H9 (cell line): ENCODE results near the gene RGR. TPM values are rescaled to one million over a fixed set of nuclear protein-coding genes. Genes with fewer than 3 reads are reported as not detected.

Experiments
- DNase-seq: peaks from one replicate; pipeline ENCODE4 v3.0.0-alpha.2; 2017
- H2AFZ ChIP-seq: one replicate; pipeline ENCODE4 v1.6.1; 2013; ENCODE audit warnings: mild to moderate bottlenecking, low read length, control low read depth, moderate library complexity
- H2AK5ac ChIP-seq: 2 replicates; pipeline ENCODE4 v1.6.1; 2013; ENCODE audit warnings: low read length, control low read depth, mixed read lengths; ENCODE audit not compliant: insufficient read length
- H2BK120ac ChIP-seq: one replicate; pipeline ENCODE4 v1.6.1; 2013; ENCODE audit warnings: low read depth, mild to moderate bottlenecking, low read length, control low read depth, inconsistent platforms; ENCODE audit not compliant: poor library complexity, severe bottlenecking
- H2BK12ac ChIP-seq: 2 replicates; pipeline ENCODE4 v1.6.1; 2013; ENCODE audit warnings: low read length, control low read depth, mixed read lengths, low read depth; ENCODE audit not compliant: insufficient read length
- H2BK15ac ChIP-seq: 2 replicates; pipeline ENCODE4 v1.6.1; 2013; ENCODE audit warnings: low read depth, low read length, control low read depth
- H2BK20ac ChIP-seq: one replicate; pipeline ENCODE4 v1.6.1; 2013; ENCODE audit warnings: low read depth, mild to moderate bottlenecking, low read length, control low read depth, inconsistent platforms; ENCODE audit not compliant: poor library complexity, severe bottlenecking
- H2BK5ac ChIP-seq: 2 replicates; pipeline ENCODE4 v1.6.1; 2013; ENCODE audit warnings: low read length, control low read depth, mixed read lengths; ENCODE audit not compliant: insufficient read length
- H3K14ac ChIP-seq: 2 replicates; pipeline ENCODE4 v1.6.1; 2013; ENCODE audit warnings: low read length, control low read depth; ENCODE audit not compliant: insufficient read depth
- H3K18ac ChIP-seq: 2 replicates; pipeline ENCODE4 v1.6.1; 2013; ENCODE audit warnings: low read depth, mild to moderate bottlenecking, mixed read lengths, low read length, control low read depth; ENCODE audit not compliant: insufficient read length
- H3K23ac ChIP-seq: 2 replicates; pipeline ENCODE4 v1.6.1; 2013; ENCODE audit warnings: low read length, control low read depth, mixed read lengths, low read depth; ENCODE audit not compliant: insufficient read length
- H3K23me2 ChIP-seq: 2 replicates; pipeline ENCODE4 v1.6.1; 2013; ENCODE audit warnings: low read depth, mild to moderate bottlenecking, mixed read lengths, low read length, control low read depth; ENCODE audit not compliant: insufficient read length, poor library complexity, severe bottlenecking
- H3K27ac ChIP-seq: 2 replicates; pipeline ENCODE4 v1.5.1; 2013; ENCODE audit warnings: low read length, control low read depth, mixed read lengths, low read depth; ENCODE audit not compliant: insufficient read length
- H3K27me3 ChIP-seq: 2 replicates; pipeline ENCODE4 v1.6.1; 2013; ENCODE audit warnings: low read length, control low read depth, inconsistent platforms; ENCODE audit not compliant: insufficient read depth
- H3K4ac ChIP-seq: 2 replicates; pipeline ENCODE4 v1.6.1; 2013; ENCODE audit warnings: low read depth, mild to moderate bottlenecking, control low read depth, inconsistent platforms, low read length, moderate library complexity
- H3K4me1 ChIP-seq: 2 replicates; pipeline ENCODE4 v1.6.1; 2013; ENCODE audit warnings: low read length, control low read depth, inconsistent platforms; ENCODE audit not compliant: insufficient read depth
- H3K4me2 ChIP-seq: 2 replicates; pipeline ENCODE4 v1.6.1; 2013; ENCODE audit warnings: low read length, control low read depth, mixed read lengths; ENCODE audit not compliant: insufficient read length, insufficient read depth
- H3K56ac ChIP-seq: 2 replicates; pipeline ENCODE4 v1.6.1; 2013; ENCODE audit warnings: low read depth, mild to moderate bottlenecking, mixed read lengths, low read length, control low read depth; ENCODE audit not compliant: insufficient read length
- H3K79me1 ChIP-seq: 2 replicates; pipeline ENCODE4 v1.6.1; 2013; ENCODE audit warnings: low read depth, mild to moderate bottlenecking, moderate library complexity, low read length, control low read depth, inconsistent platforms; ENCODE audit not compliant: insufficient read depth, poor library complexity, severe bottlenecking
- H3K79me2 ChIP-seq: 2 replicates; pipeline ENCODE4 v1.6.1; 2013; ENCODE audit warnings: low read length, control low read depth, inconsistent platforms; ENCODE audit not compliant: insufficient read depth
- H3K9ac ChIP-seq: 2 replicates; pipeline ENCODE4 v1.6.1; 2013; ENCODE audit warnings: low read length, control low read depth, mixed read lengths; ENCODE audit not compliant: insufficient read length; ENCODE audit errors: extremely low read depth
- H3K9me3 ChIP-seq: one replicate; pipeline ENCODE4 v1.6.1; 2013; ENCODE audit warnings: low read depth, low read length, inconsistent platforms; ENCODE audit not compliant: control insufficient read depth
- H3T11ph ChIP-seq: one replicate; pipeline ENCODE4 v1.6.1; 2013; ENCODE audit warnings: mild to moderate bottlenecking, low read length, control low read depth, inconsistent platforms
- H4K20me1 ChIP-seq: one replicate; pipeline ENCODE4 v1.6.1; 2013; ENCODE audit not compliant: control insufficient read depth, insufficient read length, insufficient read depth
- H4K5ac ChIP-seq: 2 replicates; pipeline ENCODE4 v1.6.1; 2013; ENCODE audit warnings: low read depth, mild to moderate bottlenecking, mixed read lengths, low read length, control low read depth; ENCODE audit not compliant: insufficient read length
- H4K8ac ChIP-seq: replicated peaks from 2 replicates; pipeline ENCODE4 v1.6.1; 2013; ENCODE audit warnings: low read length, control low read depth, mixed read lengths, low read depth; ENCODE audit not compliant: insufficient read length
- H4K91ac ChIP-seq: 2 replicates; pipeline ENCODE4 v1.6.1; 2013; ENCODE audit warnings: low read depth, mild to moderate bottlenecking, moderate library complexity, mixed read lengths, low read length, control low read depth; ENCODE audit not compliant: insufficient read length
- H3K27ac Mint-ChIP-seq, 3 experiments: 2 replicates in 2 of 3; 3 replicates in 1 of 3; pipeline ENCODE4 v1.8.0; 2020 to 2021; ENCODE audit warnings: mixed read lengths in 3 of 3, mild to moderate bottlenecking in 1 of 3, moderate library complexity in 1 of 3
- H3K27me3 Mint-ChIP-seq: 2 replicates; pipeline ENCODE4 v1.8.0; 2021; ENCODE audit warnings: low read depth, mild to moderate bottlenecking, moderate library complexity, mixed read lengths
- H3K36me3 Mint-ChIP-seq, 3 experiments: 2 replicates in 2 of 3; 3 replicates in 1 of 3; pipeline ENCODE4 v1.8.0; 2020 to 2021; ENCODE audit warnings: low read depth in 3 of 3, mixed read lengths in 3 of 3; ENCODE audit not compliant: insufficient read depth in 1 of 3
- H3K4me1 Mint-ChIP-seq, 2 experiments: 2 replicates each; pipeline ENCODE4 v1.8.0; 2020; ENCODE audit warnings: mixed read lengths in 2 of 2
- H3K4me3 Mint-ChIP-seq, 2 experiments: 2 replicates in 1 of 2; 3 replicates in 1 of 2; pipeline ENCODE4 v1.8.0; 2020 to 2021; ENCODE audit warnings: mild to moderate bottlenecking in 2 of 2, mixed read lengths in 2 of 2, moderate library complexity in 1 of 2
- H3K9me3 Mint-ChIP-seq, 2 experiments: 2 replicates in 1 of 2; 3 replicates in 1 of 2; pipeline ENCODE4 v1.8.0; 2020; ENCODE audit warnings: mild to moderate bottlenecking in 2 of 2, mixed read lengths in 2 of 2, moderate library complexity in 1 of 2
- CTCF ChIP-seq: fragments of 200-600 bp; sonication (generic); conservative IDR thresholded peaks from 3 replicates; pipeline ENCODE4 v1.8.0; 2021; ENCODE audit warnings: antibody characterized with exemption, mild to moderate bottlenecking
- WGBS: extraction: QIAGEN DNeasy Blood & Tissue Kit; methylation state at CpG from one replicate; pipeline ENCODE4 v1.1.7; 2013; ENCODE audit warnings: missing lambda C conversion rate, low lambda C conversion rate, mixed read lengths; ENCODE audit not compliant: insufficient read length; ENCODE audit errors: extremely low coverage; 5-methylcytosine and 5-hydroxymethylcytosine counted together
- total RNA-seq: library from RNA; stranded (reverse); gene quantifications from 2 replicates; pipeline ENCODE4 v1.2.1, GENCODE V29; 2021

RGR gene
- total RNA-seq, 1 experiment from 2014 or later, result not detected

DNA sequence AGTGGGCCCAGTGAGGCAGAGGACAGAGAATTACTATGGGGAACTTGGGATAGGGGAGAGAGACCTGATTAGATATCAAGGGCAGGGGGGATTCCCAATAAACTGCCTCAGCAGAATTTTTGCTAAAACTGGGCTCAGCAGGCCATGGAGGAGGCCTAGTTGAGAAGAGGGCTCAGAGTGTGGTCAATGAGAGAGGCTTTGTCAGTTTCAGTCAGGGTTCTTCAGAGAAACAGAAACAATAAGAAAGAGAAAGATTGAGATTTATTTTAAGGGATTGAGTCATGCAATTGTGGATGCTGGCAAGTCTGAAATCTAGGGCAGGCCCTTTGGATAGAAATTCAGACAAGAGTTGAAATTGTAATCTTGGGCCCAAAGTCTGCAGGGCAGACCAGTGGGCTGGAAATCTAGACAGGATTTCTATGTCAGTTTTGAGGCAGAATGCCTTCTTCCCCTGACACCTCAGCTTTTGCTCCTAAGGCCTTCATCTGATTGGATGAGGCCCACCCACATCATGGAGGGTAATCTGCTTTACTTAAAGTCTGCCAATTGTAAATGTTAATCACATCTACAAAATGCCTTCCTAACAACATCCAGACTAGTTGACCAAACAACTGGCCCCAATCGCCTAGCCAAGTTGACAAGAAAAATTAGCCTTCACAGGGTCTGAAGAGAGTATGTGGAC lies 50.1 kb downstream of the RGR start:
- no peak overlapping the region for H3K56ac ChIP-seq
- no peak overlapping the region for H3K4ac ChIP-seq
- DNase-seq, result no peak
- H2BK12ac ChIP-seq, result no peak overlapping the region
- no peak overlapping the region for H3K14ac ChIP-seq
- WGBS, result no CpG with 5 or more reads among the region's 1 CpG
- H3T11ph ChIP-seq, result no peak overlapping the region
- no peaks in the 10 kb centered on the region for H4K20me1 ChIP-seq
- no peak overlapping the region for H4K8ac ChIP-seq
- H2AK5ac ChIP-seq, result no peak overlapping the region
- H4K5ac ChIP-seq, result no peak overlapping the region
- Mint-ChIP-seq H3K4me3 (no peak overlapping the region), H3K27me3 (no peaks in the 10 kb centered on the region), H3K36me3 (no peaks in the 10 kb centered on the region), H3K4me1 (peaks cover 14 to 16% of the 10 kb centered on the region in 2 experiments), H3K27ac (no peak overlapping the region), H3K9me3 (no peaks in the 10 kb centered on the region)
- H3K9me3 ChIP-seq, result no peaks in the 10 kb centered on the region
- H3K18ac ChIP-seq, result no peak overlapping the region
- H3K79me1 ChIP-seq, result no peaks in the 10 kb centered on the region
- no peak overlapping the region for H3K9ac ChIP-seq
- no peak overlapping the region for H2BK20ac ChIP-seq
- H3K23ac ChIP-seq, result no peak overlapping the region
- no peak overlapping the region for H2BK15ac ChIP-seq
- peaks cover 14% of the 10 kb centered on the region for H3K4me1 ChIP-seq
- TF ChIP-seq CTCF, result no peak
- H2BK5ac ChIP-seq, result no peak overlapping the region
- no peak overlapping the region for H2AFZ ChIP-seq
- H4K91ac ChIP-seq, result no peak overlapping the region
- no peak overlapping the region for H2BK120ac ChIP-seq
- no peaks in the 10 kb centered on the region for H3K23me2 ChIP-seq
- H3K4me2 ChIP-seq, result no peak overlapping the region
- no peaks in the 10 kb centered on the region for H3K27me3 ChIP-seq
- H3K27ac ChIP-seq, result no peak overlapping the region
- no peaks in the 10 kb centered on the region for H3K79me2 ChIP-seq
